COR-L47 (cell line): ENCODE results near the gene DYNC1I1.

Source experiments
- DNase-seq: peaks from one replicate; lab custom pipeline; 2025; lab: John Stamatoyannopoulos, UW

Gene DYNC1I1

DNA sequence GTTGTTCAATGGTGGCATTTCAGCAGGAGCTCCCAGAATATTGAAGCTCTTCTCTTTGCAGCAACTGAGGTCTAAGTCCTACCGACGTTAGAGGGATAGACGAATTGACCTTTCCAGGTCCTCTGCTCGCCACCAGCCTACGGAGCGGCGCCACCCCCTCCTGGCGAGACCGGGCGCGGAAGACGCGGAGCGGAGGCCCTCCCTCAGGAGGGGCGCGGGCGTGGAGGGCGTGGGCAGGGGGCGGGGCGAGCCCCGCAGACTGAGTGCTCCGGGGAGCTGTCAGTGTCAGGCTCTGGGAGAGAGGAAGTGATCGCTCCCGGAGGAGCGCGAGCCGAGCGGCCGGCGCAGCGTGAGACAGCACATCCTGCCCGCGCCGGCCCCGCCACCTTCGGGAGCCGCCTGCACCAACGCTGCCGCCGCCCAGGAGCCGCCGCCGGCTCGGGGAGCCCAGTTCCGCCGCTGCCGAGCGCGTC lies at the start of gene DYNC1I1:
TSS of gene DYNC1I1 (plus strand) at position 257 of the 473 bp plus-strand sequence. CDS start 32,176 bp downstream, outside the sequence.
- peak; percentile 88 for DNase-seq

DNA sequence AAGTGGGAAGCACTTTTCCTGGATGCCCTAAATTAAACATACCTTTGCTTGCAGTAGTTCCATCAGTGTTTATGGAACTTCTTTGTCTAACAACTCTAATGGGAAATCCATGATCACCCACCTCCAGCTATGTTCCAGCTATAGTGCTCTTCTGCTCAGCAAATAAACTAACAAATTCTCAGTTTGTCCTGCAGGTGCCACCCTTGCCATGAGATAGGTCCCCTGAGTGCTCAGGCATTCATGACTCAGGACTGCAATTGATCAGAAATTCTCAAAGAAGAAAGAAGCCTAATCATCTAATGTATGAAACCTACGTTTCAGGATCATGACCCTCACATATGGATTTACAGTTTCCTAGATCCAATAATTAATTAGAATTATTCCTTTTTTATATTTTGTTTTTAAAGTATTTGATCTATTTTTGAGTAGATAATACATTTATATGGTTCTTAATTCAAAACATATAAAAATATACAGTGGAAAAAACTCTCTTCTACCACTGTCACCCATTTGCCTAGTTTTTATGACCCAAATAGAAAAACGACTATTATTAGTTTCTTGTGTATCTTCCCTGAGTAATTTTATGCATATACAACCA lies 48.7 kb upstream of the DYNC1I1 start:
- DNase-seq = peak; percentile 69

- DNase-seq = peak; percentile 56
These were observed 47.1 kb upstream of the DYNC1I1 start for GRCh38 chr7:95725205-95725604.

DNA sequence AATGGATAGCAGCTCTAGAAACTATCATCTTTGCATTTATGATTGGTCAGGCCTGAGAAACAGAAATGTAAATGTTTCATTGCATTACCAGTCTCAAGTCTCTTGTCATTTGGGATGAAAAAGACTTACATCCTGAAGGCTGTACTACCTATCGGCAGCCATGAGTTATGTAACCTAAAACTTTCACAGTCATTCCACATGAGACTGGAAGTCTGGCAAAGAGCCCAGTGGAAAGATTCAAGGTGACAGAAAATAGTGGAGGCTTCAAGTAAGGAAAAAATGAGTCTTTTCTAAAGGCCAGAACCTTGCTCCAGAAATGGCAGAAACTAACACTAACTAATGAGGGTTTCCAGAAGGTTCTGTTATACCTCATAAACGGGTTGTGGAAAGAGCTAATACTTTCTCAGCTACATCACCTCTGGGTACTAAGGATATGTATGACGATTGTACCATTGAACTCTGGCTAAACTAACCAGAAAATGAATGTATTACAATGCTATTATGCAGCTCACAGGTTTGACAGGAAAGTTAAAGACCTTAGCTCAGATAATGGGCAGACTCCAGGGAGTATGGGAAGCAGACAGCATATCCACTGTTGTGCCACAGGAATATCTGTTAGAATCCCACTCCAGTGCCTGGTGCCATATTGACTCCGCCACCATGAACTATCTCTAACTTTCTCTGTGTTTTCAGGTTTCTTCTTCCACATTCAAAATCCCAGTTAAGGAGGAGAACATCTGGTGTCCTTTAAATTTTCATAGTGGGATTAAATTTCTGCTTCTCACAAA lies 41.7 kb upstream of the DYNC1I1 start:
- no peak for DNase-seq

GRCh38 chr7:95736635-95737034 lies 35.7 kb upstream of the DYNC1I1 start:
- no peak for DNase-seq

DNA sequence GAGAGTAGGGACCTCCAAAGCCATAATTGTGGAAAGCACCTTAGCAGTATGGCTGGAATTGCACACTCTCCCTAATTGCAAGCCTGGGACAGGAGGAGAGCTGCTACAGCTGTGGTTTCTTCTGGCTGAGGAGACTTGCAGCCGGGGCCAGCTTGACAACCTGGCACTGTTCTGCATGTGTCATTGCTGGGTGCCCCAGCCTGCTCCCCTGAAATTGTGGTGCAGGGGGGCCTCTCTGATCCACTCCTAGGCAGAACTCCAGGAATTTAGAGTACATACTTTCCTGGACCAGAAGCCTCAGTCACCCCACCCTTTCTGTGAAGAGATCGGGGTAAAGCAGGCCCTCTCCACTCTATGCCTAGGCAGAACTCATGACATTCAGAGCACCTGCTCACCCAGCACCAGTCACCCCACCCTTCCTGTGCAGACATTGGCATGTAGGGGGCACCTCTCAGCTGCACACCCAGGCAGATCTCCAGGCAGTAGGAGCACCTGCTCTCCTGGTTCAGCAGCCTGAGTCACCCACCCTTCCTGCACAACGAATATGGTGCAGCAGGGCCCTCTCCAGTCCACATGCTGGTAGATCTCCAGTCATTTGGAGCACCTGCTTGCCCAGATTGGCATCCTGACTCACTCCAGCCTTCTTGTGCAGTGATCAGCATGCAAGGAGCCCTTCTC lies 34.4 kb upstream of the DYNC1I1 start:
- peak; percentile 55 for DNase-seq

GRCh38 chr7:95749044-95749443 lies 23.3 kb upstream of the DYNC1I1 start:
- DNase-seq = no peak

GRCh38 chr7:95749515-95749914 lies 22.8 kb upstream of the DYNC1I1 start:
- no peak for DNase-seq

- no peak for DNase-seq
These were observed 18.9 kb upstream of the DYNC1I1 start for GRCh38 chr7:95753440-95753839.

DNA sequence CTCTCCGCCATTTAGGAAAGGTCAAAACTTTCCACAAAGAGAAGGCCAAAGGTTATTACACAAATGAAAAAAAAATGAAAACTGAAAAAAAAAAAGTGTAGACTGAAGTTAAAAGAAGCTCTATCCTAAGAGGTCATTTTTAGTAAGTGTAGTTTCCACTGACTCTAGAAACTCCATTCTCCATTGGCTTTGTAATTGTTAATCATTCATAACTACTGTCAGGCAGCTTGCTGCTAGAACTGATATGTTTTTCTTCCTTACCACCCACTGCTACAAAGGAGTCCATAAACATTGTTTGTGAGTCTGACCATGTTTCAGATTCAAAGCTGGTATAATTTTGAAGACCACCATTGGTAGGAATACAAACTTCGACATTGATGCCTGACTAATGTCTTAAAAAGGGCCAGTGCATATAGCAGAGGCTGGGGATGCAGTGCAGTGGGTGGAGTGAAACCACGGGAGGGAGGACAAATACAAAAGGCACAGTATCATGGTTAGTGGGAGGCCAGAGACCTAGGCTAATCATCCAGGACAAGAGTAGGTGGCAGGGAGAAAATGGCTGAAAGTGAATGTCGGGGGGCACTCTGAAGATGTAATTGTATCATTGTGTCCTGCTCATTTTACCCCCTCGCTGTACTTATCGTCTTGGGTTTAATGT lies 16.9 kb upstream of the DYNC1I1 start:
- no peak for DNase-seq

GRCh38 chr7:95758187-95758586 lies 14.2 kb upstream of the DYNC1I1 start:
- DNase-seq = peak; percentile 91

- no peak for DNase-seq
These were observed 6.3 kb upstream of the DYNC1I1 start for GRCh38 chr7:95766086-95766485.

GRCh38 chr7:95766657-95767056 lies 5.7 kb upstream of the DYNC1I1 start:
- DNase-seq = no peak

DNA sequence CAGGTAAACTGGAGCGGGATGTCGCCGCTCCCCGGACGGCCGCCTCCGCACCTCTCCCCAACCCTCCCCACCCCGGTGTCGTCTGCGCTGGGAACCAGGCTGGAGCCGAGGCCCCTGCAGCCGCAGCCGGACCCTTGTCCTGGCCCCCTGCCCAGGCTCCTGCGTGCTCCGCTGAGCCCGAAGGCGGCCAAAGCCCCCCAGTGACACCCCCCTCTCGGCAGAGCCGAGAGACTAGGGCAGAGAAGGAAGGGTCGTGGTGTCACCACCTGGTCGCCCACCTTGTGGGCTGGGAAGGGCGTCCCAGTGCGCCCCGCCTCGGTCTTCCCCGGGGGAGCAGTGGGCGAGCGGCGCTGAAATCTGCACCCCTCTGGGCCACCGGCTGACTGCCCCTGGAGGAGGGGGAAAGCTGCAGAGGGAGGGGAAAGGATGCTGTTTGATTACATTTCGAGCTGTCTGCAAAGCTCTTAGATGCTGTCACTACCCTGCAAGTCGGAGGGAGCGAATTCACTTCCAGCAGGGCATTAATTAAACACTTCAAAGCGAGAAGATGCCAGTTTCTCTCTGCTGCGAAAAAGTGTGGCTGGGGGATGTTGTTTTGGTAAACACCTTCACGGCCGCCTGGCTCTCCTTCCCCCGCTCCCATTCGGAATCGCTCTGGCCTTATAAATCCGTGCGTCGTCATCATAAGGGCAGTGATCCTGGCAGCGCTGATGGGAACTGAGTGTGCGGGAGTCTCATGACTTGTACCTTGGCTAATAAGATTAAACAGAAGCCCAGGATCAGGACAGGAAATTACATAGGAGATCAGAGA lies 622 bp downstream of the DYNC1I1 start:
- peak; percentile 61 for DNase-seq

- DNase-seq = no peak
These were observed 4.3 kb downstream of the DYNC1I1 start for GRCh38 chr7:95776561-95777185.

- no peak for DNase-seq
These were observed 4.9 kb downstream of the DYNC1I1 start for GRCh38 chr7:95777269-95777668.

DNA sequence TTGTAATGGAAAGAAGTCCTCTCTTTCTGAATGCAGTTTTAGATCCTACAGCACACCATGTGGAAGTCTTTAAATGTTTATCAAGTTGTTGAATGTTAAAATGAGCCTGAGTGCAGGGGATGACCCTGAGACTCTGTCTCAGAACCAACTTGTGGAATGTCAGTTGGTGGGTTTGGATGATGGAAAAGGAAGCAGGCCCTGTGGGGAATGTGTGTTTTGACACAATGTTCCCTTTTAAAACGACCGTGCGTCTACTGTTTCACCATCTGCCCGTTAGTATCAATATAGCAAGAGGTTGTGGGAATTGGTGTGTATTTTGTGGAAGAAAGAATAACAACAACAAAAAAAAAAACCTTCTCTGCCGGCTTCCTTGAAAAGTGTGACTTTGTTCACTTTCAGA lies 8.3 kb downstream of the DYNC1I1 start:
- DNase-seq = no peak

GRCh38 chr7:95781961-95782586 lies 9.7 kb downstream of the DYNC1I1 start:
- DNase-seq = no peak

DNA sequence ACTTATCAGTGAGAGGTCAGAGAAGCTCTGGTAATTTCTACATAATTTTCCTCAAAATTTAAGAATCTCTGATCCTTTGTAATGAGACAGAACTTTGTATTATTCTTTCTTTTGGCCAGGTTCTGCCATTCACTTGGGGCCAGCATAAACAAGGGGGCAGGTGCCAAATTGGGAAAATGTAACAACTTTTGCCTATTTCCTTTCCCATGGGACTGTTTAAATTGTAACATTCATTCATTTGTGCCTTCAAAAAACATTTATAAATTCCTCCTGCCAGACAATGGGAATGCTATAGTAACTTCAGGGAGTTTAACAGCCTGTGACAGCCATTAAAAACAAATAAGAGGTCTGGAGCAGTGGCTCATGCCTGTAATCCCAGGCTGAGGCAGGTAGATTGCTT lies 12.4 kb downstream of the DYNC1I1 start:
- no peak for DNase-seq

DNA sequence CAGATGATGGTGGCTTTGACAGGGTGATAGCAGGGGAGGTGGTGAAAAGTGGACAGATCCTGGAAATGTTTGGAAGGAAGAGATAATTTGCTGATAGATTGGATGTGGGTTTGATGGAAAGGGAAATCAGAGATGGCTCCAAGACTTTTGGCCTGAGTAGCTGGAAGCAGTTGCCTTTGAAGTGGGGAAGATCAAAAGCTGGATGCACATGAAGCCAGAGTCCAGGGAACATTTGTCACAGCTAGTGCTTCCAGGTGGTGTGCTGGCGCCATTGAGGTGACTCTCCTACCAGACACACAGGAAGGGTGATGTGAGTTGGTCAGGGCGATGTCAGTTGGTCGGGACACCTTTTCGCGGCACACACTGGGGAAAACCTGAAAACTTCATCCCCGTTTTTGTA lies 15.9 kb downstream of the DYNC1I1 start:
- DNase-seq = no peak

DNA sequence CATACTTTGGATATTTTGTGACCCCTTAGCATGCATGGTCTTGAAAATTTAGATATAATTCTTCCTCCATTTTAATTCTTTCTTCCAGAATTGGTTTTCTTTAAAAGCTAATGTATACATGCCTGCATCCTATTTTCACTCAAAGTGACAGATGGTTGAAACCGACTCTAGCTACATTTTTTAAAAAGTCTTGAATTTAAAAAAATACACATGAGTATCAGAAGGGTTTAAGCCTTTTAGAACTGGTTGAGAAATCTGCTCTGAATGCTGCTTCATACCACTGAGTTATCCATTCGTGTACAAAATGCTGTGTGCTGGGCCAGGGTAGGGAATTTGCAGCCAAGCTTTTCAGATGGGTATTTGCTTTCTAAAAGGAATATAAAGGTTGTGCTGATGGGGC lies 16.5 kb downstream of the DYNC1I1 start:
- no peak for DNase-seq
